Measurements from ENCODE around the gene ARMC10. TPM values are rescaled to one million over a fixed set of nuclear protein-coding genes. Genes with fewer than 3 reads are reported as not detected.

ARMC10 gene
- total RNA-seq, 1 donor from 2014 or later: 26.6 TPM

DNA sequence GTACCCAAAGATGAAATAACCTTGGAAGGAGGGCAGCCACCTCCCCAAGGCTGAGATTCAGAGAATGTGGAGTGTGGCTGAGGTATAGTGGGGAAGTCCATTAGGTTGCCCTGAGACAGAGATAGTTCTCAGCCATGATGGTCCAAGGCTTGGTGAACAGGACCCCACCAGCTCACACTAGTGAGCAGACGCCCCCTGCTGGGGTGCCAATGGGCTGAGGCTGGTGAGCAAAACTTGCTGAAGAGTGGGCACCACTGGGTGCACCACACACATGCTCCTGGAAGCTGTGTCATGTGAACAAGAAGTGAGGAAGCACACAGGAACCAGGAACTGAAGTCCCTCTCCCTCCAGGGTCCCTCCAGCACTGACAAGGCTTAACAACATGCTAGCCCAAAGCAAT lies 9.3 kb upstream of the ARMC10 start:
- no peak overlapping the region for H3K4me3 Mint-ChIP-seq
- H3K9me3 Mint-ChIP-seq: peaks cover 12% of the 10 kb centered on the region
- DNase-seq (ENCODE audit: low spot score in 2 of 2, unreplicated experiment in 2 of 2): no peak
- peaks cover 2% of the 10 kb centered on the region for H3K4me1 Mint-ChIP-seq
- TF ChIP-seq, protein P1, sequence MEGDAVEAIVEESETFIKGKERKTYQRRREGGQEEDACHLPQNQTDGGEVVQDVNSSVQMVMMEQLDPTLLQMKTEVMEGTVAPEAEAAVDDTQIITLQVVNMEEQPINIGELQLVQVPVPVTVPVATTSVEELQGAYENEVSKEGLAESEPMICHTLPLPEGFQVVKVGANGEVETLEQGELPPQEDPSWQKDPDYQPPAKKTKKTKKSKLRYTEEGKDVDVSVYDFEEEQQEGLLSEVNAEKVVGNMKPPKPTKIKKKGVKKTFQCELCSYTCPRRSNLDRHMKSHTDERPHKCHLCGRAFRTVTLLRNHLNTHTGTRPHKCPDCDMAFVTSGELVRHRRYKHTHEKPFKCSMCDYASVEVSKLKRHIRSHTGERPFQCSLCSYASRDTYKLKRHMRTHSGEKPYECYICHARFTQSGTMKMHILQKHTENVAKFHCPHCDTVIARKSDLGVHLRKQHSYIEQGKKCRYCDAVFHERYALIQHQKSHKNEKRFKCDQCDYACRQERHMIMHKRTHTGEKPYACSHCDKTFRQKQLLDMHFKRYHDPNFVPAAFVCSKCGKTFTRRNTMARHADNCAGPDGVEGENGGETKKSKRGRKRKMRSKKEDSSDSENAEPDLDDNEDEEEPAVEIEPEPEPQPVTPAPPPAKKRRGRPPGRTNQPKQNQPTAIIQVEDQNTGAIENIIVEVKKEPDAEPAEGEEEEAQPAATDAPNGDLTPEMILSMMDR (IDR thresholded peaks at IDR 0.05; ENCODE audit: unreplicated experiment): peak; percentile 36
- no peak overlapping the region for H3K27ac Mint-ChIP-seq
- H3K27me3 Mint-ChIP-seq (ENCODE audit: low read depth): no peaks in the 10 kb centered on the region
- no peaks in the 10 kb centered on the region for H3K36me3 Mint-ChIP-seq

DNA sequence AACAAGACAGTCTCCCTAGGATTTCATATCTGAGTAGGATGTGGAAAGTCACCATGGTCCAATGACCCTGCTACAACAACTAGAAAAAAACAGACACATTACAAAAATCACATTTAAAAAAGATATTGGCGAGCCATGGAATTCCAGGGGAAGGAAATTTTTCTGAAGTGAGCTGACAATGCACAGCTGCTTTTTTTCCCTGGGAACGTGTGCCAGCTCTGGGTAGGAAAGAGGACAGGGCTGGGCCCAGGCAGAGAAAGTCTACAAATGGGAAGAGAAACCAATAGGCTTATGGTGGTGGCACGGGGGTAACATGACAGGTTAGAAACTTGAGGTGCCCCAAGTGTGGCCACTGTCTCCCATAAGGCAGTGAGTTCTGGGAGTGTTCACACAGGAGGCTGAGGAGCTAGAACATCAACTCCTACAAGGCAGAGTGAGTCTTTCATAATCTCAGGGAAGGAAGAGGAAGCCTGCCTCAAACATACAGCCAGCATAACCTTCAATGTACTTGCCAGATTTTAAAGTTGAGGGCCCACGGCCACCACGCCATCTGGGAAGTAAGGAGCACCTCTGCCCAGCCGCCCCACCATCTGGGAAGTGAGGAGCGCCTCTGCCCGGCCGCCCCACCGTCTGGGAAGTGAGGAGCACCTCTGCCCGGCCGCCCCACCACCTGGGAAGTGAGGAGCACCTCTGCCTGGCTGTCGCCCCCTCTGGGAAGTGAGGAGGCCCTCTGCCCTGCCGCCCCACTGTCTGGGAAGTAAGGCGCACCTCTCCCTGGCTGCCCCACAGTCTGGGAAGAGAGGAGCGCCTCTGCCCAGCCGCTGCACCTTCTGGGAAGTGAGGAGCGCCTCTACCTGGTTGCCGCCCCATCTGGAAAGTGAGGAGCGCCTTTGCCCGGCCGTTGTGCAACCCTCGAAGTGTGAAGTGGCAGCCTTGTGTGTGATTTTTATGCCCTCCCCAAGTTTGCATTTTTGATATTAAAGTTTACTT lies 6.2 kb upstream of the ARMC10 start:
- no peaks in the 10 kb centered on the region for H3K27me3 Mint-ChIP-seq (ENCODE audit: low read depth)
- H3K4me1 Mint-ChIP-seq: peaks cover 1% of the 10 kb centered on the region
- DNase-seq (ENCODE audit: low spot score in 2 of 2, unreplicated experiment in 2 of 2): no peak
- no peak overlapping the region for H3K27ac Mint-ChIP-seq
- peaks cover 12% of the 10 kb centered on the region for H3K9me3 Mint-ChIP-seq
- H3K4me3 Mint-ChIP-seq: no peak overlapping the region
- H3K36me3 Mint-ChIP-seq: no peaks in the 10 kb centered on the region
- TF ChIP-seq, protein P1 (IDR thresholded peaks at IDR 0.05; ENCODE audit: unreplicated experiment): no peak

DNA sequence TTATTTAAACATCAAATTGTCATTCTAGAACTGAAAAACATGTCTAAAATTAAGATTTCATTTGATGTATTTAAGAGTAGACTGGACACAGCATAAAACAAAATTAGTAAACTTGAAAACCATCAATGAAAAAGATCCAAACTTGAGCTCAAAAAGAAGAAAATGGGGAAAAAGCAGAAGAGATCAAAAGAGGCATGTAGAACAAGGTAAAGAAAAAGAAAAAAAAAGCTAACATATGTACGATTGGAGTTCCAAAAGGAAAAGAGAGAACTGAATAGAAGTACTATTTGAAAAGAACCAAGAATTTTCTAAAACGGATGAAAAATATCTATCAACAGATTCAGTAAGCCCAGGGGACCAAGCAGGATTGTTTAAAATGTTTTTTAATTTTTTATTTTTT lies 3.9 kb upstream of the ARMC10 start:
- peaks cover 12% of the 10 kb centered on the region for H3K9me3 Mint-ChIP-seq
- TF ChIP-seq, protein P1 (IDR thresholded peaks at IDR 0.05; ENCODE audit: unreplicated experiment): no peak
- no peak for DNase-seq (ENCODE audit: low spot score in 2 of 2, unreplicated experiment in 2 of 2)
- no peak overlapping the region for H3K27ac Mint-ChIP-seq
- no peaks in the 10 kb centered on the region for H3K27me3 Mint-ChIP-seq (ENCODE audit: low read depth)
- no peak overlapping the region for H3K4me3 Mint-ChIP-seq
- no peaks in the 10 kb centered on the region for H3K36me3 Mint-ChIP-seq
- peaks cover 16% of the 10 kb centered on the region for H3K4me1 Mint-ChIP-seq

DNA sequence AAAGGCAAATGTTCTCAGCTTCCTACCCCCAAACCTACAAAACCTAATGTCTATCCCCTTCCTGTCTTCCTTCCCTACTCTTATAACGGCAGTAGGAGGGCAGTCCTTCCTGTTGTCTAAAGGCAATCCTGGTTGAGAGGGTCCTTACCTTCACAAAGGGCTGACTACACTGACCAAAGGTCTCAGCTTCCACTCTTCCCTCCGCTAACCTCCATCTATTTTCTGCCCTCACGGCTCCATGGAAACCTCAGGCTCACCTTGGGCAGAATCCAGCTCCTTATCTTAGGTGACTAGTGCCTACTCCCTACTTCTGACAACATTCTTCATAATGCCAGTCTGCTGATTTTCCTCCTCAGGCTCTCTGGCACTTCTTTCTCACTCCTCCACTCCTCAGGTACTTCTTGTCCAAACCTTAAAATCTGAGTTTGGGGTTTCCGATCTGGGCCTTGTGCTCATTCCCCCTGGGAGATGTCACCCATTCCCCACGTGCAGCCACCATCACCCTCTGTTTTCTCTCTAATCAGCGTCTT lies 886 bp upstream of the ARMC10 start:
- H3K27ac Mint-ChIP-seq: peak overlapping the region; percentile 94
- peaks cover 18% of the 10 kb centered on the region for H3K4me1 Mint-ChIP-seq
- H3K4me3 Mint-ChIP-seq: peak overlapping the region; percentile 81
- H3K36me3 Mint-ChIP-seq: peaks cover 8% of the 10 kb centered on the region
- TF ChIP-seq, protein P1 (IDR thresholded peaks at IDR 0.05; ENCODE audit: unreplicated experiment): no peak
- H3K27me3 Mint-ChIP-seq (ENCODE audit: low read depth): no peaks in the 10 kb centered on the region
- no peaks in the 10 kb centered on the region for H3K9me3 Mint-ChIP-seq
- no peak for DNase-seq (ENCODE audit: low spot score in 2 of 2, unreplicated experiment in 2 of 2)

DNA sequence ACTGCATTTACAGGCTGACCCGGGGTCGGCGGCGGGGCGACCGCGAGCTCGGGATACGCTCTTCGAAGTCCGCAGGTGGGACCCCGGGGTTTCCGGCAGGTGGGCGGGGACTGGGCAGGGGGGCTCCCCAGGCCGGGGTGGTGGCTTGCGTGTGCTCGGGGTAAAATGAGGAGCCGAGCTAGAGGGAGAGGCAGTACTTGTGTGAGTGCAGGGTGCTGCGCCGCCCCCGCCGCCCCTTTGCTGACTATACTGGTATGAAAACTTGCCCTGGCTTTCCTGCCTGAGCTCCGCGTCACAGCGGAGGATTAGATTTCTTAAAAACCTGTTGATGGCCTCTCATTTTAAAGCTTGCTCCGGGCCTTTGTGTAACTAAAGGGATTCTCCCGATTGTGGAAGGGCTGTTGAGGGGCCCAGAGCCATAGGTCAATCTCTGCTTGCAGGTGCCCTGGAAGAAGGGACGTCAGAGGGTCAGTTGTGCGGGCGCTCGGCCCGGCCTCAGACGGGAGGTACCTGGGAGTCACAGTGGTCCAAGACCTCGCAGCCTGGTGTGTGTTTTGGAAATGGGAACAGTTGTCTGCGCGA lies 488 bp downstream of the ARMC10 start:
- DNase-seq (ENCODE audit: low spot score in 2 of 2, unreplicated experiment in 2 of 2): peak; percentile 46 to 69
- Mint-ChIP-seq H3K4me3 (peak overlapping the region; percentile 96), H3K27ac (peak overlapping the region; percentile 97), H3K9me3 (no peaks in the 10 kb centered on the region), H3K36me3 (peaks cover 9% of the 10 kb centered on the region), H3K27me3 (ENCODE audit: low read depth) (no peaks in the 10 kb centered on the region), H3K4me1 (peaks cover 18% of the 10 kb centered on the region)
- TF ChIP-seq, protein P1 (IDR thresholded peaks at IDR 0.05; ENCODE audit: unreplicated experiment): no peak

Measured in mesothelial cell of epicardium (in vitro differentiated cells).